Nephron (organoid): ENCODE results near the gene ZNF580.

ENCODE experiments used
- H3K27ac Mint-ChIP-seq, 3 experiments: 2 replicates each; pipeline ENCODE4 v1.8.0; 2020; ENCODE audit warnings: mixed read lengths in 3 of 3, mild to moderate bottlenecking in 2 of 3, moderate library complexity in 1 of 3
- H3K27me3 Mint-ChIP-seq: 2 replicates; pipeline ENCODE4 v1.8.0; 2021; ENCODE audit warnings: low read depth, mild to moderate bottlenecking, moderate library complexity, mixed read lengths
- H3K36me3 Mint-ChIP-seq: 2 replicates; pipeline ENCODE4 v1.8.0; 2020; ENCODE audit warnings: low read depth, mixed read lengths
- H3K4me1 Mint-ChIP-seq: 2 replicates; pipeline ENCODE4 v1.8.0; 2020; ENCODE audit warnings: mixed read lengths
- H3K4me3 Mint-ChIP-seq, 3 experiments: 2 replicates each; pipeline ENCODE4 v1.8.0; 2020; ENCODE audit warnings: mild to moderate bottlenecking in 3 of 3, mixed read lengths in 3 of 3, moderate library complexity in 2 of 3
- H3K9me3 Mint-ChIP-seq: 2 replicates; pipeline ENCODE4 v1.8.0; 2020; ENCODE audit warnings: mixed read lengths
- CTCF ChIP-seq, 3 experiments: fragments of 200-600 bp; sonication (generic); IDR thresholded peaks; one replicate each; pipeline ENCODE4 v1.5.0; 2021; ENCODE audit warnings: antibody characterized with exemption in 3 of 3; ENCODE audit not compliant: unreplicated experiment in 3 of 3

The ZNF580 gene

GRCh38 chr19:55599842-55600661, 40.8 kb upstream of the ZNF580 start, which contains the start of gene ZNF524:
Gene ZNF524 (plus strand): TSS chr19:55600288. CDS start chr19:55602113, 1,825 bp downstream.
- Mint-ChIP-seq H3K36me3 (peaks cover 34% of the 10 kb centered on the region), H3K4me1 (peaks cover 17% of the 10 kb centered on the region), H3K9me3 (no peaks in the 10 kb centered on the region), H3K27me3 (no peaks in the 10 kb centered on the region), H3K4me3 (peak within 1 kb of the TSS; percentile 91 to 99 (median 97)), H3K27ac (peak within 1 kb of the TSS; percentile 100)
- no peak for TF ChIP-seq CTCF (IDR thresholded peaks at IDR 0.05; ENCODE audit: unreplicated experiment in 3 of 3)

- Mint-ChIP-seq H3K27ac (peak overlapping the region; percentile 87 to 94 (median 91)), H3K4me3 (peak overlapping the region; percentile 79 to 90 (median 87)), H3K36me3 (peaks cover 28% of the 10 kb centered on the region), H3K27me3 (no peaks in the 10 kb centered on the region), H3K9me3 (no peaks in the 10 kb centered on the region), H3K4me1 (peaks cover 14% of the 10 kb centered on the region)
- no peak for TF ChIP-seq CTCF (IDR thresholded peaks at IDR 0.05; ENCODE audit: unreplicated experiment in 3 of 3)
Observed at GRCh38 chr19:55600662-55601028, 40.2 kb upstream of the ZNF580 start.

GRCh38 chr19:55601084-55601483, 39.7 kb upstream of the ZNF580 start:
- Mint-ChIP-seq H3K27ac (peak overlapping the region; percentile 87 to 94 (median 91)), H3K4me1 (peaks cover 12% of the 10 kb centered on the region), H3K4me3 (peak overlapping the region; percentile 79 to 90 (median 87)), H3K27me3 (no peaks in the 10 kb centered on the region), H3K36me3 (peaks cover 24% of the 10 kb centered on the region), H3K9me3 (no peaks in the 10 kb centered on the region)
- TF ChIP-seq CTCF (IDR thresholded peaks at IDR 0.05; ENCODE audit: unreplicated experiment in 3 of 3): no peak

GRCh38 chr19:55602104-55603001, 38.4 kb upstream of the ZNF580 start:
- TF ChIP-seq CTCF (IDR thresholded peaks at IDR 0.05; ENCODE audit: unreplicated experiment in 3 of 3): no peak
- peak overlapping the region; percentile 87 to 94 (median 91) for H3K27ac Mint-ChIP-seq
- peaks cover 23% of the 10 kb centered on the region for H3K4me1 Mint-ChIP-seq
- H3K27me3 Mint-ChIP-seq: no peaks in the 10 kb centered on the region
- H3K4me3 Mint-ChIP-seq: peak overlapping the region in 2 of 3 experiments; percentile 79 to 87
- no peaks in the 10 kb centered on the region for H3K9me3 Mint-ChIP-seq
- peaks cover 18% of the 10 kb centered on the region for H3K36me3 Mint-ChIP-seq

GRCh38 chr19:55603115-55603514, 37.7 kb upstream of the ZNF580 start:
- H3K9me3 Mint-ChIP-seq: no peaks in the 10 kb centered on the region
- H3K36me3 Mint-ChIP-seq: peaks cover 19% of the 10 kb centered on the region
- peak overlapping the region; percentile 64 to 75 (median 72) for H3K4me3 Mint-ChIP-seq
- TF ChIP-seq CTCF (IDR thresholded peaks at IDR 0.05; ENCODE audit: unreplicated experiment in 3 of 3): no peak
- H3K4me1 Mint-ChIP-seq: peaks cover 28% of the 10 kb centered on the region
- no peaks in the 10 kb centered on the region for H3K27me3 Mint-ChIP-seq
- peak overlapping the region; percentile 85 to 96 (median 86) for H3K27ac Mint-ChIP-seq
